OCI-LY3 (cell line): Measurements from ENCODE around the gene ADAMTS14.

ENCODE experiments used
- H2AFZ ChIP-seq: fragments of 200-600, 300-600 bp; shearing (Covaris generic); 2 replicates; pipeline ENCODE4 v1.6.0; 2014; ENCODE audit warnings: antibody characterized with exemption, low read depth, low read length
- H3K27ac ChIP-seq: fragments of 200-600, 300-600 bp; sonication (generic); 2 replicates; pipeline ENCODE4 v1.5.1; 2014; ENCODE audit warnings: mild to moderate bottlenecking, low read length, moderate library complexity, mixed read lengths
- H3K27me3 ChIP-seq: fragments of 200-600, 300-600 bp; sonication (generic); 2 replicates; pipeline ENCODE4 v1.6.1; 2014; ENCODE audit warnings: low read depth, low read length, mixed read lengths
- H3K36me3 ChIP-seq: fragments of 200-600, 300-600 bp; sonication (generic); replicated peaks from 2 replicates; pipeline ENCODE3; 2014; ENCODE audit warnings: low read depth, low read length, mixed read lengths
- H3K4me1 ChIP-seq: fragments of 300-600, 200-600 bp; sonication (generic); 2 replicates; pipeline ENCODE4 v1.6.1; 2014; ENCODE audit warnings: low read length, mixed read lengths
- H3K4me2 ChIP-seq: fragments of 200-600, 300-600 bp; sonication (generic); 2 replicates; pipeline ENCODE4 v1.6.1; 2014; ENCODE audit warnings: low read length, mixed read lengths
- H3K4me3 ChIP-seq: fragments of 300-600, 200-600 bp; sonication (generic); 2 replicates; pipeline ENCODE4 v1.5.1; 2014; ENCODE audit warnings: antibody characterized with exemption, mild to moderate bottlenecking, low read length, moderate library complexity
- H3K79me2 ChIP-seq: fragments of 300-600, 200-600 bp; shearing (Covaris generic); 2 replicates; pipeline ENCODE4 v1.6.1; 2014; ENCODE audit warnings: mild to moderate bottlenecking, low read length, mixed read lengths
- H3K9ac ChIP-seq: fragments of 300-600, 200-600 bp; shearing (Covaris generic); 2 replicates; pipeline ENCODE4 v1.6.0; 2014; ENCODE audit warnings: mild to moderate bottlenecking, low read length, moderate library complexity
- H3K9me3 ChIP-seq: fragments of 200-600, 300-600 bp; shearing (Covaris generic); 2 replicates; pipeline ENCODE4 v1.6.1; 2014; ENCODE audit warnings: low read length, mixed read lengths; ENCODE audit not compliant: insufficient read depth
- H4K20me1 ChIP-seq: fragments of 200-600, 300-600 bp; sonication (generic); 2 replicates; pipeline ENCODE4 v1.6.1; 2016; ENCODE audit warnings: low read length, mixed read lengths; ENCODE audit not compliant: insufficient read depth
- EZH2phosphoT487 ChIP-seq: fragments of 200-600 bp; shearing (Covaris generic); IDR thresholded peaks from 2 replicates; pipeline ENCODE4 v1.6.1; 2018; ENCODE audit warnings: antibody characterized with exemption, mixed run types, low read depth
- TF ChIP-seq, protein P1 (sequence below): fragments of 200-600, 300-600 bp; sonication (generic); IDR thresholded peaks from 2 replicates; pipeline ENCODE4 v1.5.1; 2014; ENCODE audit warnings: antibody characterized with exemption, low read length, low read depth

The ADAMTS14 gene

DNA sequence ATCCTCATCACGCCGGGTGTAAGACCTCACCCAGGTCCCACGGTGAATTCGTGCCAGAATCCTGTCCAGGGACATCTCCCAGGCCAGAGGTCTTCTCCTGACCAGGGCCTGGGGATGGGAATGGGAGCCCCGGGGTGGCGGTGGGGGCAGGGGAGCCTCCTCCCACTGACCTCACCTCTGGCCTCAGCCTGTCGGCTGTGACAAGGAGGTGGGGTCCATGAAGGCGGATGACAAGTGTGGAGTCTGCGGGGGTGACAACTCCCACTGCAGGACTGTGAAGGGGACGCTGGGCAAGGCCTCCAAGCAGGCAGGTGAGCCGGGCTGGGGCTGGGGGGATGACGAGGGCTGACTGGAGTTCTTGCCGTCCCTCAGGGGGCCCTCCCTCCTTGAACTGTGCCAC is 71.6 kb downstream of the ADAMTS14 start:
- Histone ChIP-seq H2AFZ (no peak overlapping the region), H3K36me3 (no peaks in the 10 kb centered on the region), H3K4me3 (no peak overlapping the region), H3K9me3 (no peaks in the 10 kb centered on the region), H3K27me3 (no peaks in the 10 kb centered on the region), H3K4me1 (peaks cover 7% of the 10 kb centered on the region), H4K20me1 (no peaks in the 10 kb centered on the region), H3K9ac (no peak overlapping the region), H3K79me2 (no peaks in the 10 kb centered on the region), H3K27ac (no peak overlapping the region), H3K4me2 (no peak overlapping the region)
- TF ChIP-seq, protein P1, sequence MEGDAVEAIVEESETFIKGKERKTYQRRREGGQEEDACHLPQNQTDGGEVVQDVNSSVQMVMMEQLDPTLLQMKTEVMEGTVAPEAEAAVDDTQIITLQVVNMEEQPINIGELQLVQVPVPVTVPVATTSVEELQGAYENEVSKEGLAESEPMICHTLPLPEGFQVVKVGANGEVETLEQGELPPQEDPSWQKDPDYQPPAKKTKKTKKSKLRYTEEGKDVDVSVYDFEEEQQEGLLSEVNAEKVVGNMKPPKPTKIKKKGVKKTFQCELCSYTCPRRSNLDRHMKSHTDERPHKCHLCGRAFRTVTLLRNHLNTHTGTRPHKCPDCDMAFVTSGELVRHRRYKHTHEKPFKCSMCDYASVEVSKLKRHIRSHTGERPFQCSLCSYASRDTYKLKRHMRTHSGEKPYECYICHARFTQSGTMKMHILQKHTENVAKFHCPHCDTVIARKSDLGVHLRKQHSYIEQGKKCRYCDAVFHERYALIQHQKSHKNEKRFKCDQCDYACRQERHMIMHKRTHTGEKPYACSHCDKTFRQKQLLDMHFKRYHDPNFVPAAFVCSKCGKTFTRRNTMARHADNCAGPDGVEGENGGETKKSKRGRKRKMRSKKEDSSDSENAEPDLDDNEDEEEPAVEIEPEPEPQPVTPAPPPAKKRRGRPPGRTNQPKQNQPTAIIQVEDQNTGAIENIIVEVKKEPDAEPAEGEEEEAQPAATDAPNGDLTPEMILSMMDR, result no peak
- TF ChIP-seq EZH2phosphoT487, result no peak

DNA sequence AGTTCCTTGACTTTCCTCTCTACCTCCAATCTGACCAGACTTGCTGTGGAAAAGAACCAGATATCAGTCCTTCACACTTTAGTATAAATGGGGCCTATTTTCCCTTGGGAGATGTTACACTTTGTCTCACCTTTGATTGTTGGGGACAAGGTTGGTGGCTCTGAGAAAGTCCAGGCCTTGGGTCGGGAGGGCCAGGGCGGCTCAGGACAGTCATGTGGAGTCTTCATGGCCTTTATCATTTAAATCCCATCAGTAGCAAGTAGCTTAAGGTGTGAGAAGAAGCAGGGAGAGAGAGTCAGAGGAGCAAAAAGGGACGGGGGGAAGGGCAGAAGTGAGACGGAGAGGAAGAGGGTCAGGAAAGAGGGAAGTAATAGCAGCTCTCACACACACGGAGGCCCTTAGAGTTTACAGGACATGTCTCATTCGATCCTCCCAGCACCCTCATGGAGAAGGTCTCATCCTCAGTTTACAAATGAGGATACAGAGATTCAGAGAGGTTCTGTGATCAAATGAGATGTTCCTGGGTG is 72.4 kb downstream of the ADAMTS14 start:
- no peak for TF ChIP-seq EZH2phosphoT487
- TF ChIP-seq, protein P1, result no peak
- Histone ChIP-seq H3K4me3 (no peak overlapping the region), H3K27me3 (no peaks in the 10 kb centered on the region), H3K9me3 (no peaks in the 10 kb centered on the region), H3K36me3 (no peaks in the 10 kb centered on the region), H2AFZ (no peak overlapping the region), H3K4me1 (peaks cover 7% of the 10 kb centered on the region), H4K20me1 (no peaks in the 10 kb centered on the region), H3K27ac (no peak overlapping the region), H3K9ac (no peak overlapping the region), H3K79me2 (no peaks in the 10 kb centered on the region), H3K4me2 (no peak overlapping the region)

DNA sequence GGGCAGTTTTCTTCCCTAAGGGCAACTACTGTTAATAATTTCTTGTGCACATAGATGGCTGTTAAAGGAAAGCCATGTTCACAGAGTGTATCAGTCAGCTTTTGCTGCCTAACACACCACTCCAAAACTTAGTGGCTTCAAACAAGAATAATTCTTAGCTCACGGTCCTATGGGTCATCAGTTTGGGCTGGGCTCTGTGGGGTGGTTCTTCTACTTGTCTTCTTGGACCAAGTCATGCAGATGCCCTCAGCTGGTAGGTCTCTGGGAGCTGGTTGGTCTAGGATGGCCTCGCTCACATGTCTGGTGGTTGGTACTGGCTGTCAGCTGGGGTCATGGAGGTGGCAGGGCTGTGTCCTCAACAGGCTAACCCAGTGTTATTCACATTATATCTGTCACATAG is 73.2 kb downstream of the ADAMTS14 start:
- no peak overlapping the region for H3K4me2 ChIP-seq
- H3K4me1 ChIP-seq, result peaks cover 7% of the 10 kb centered on the region
- H3K4me3 ChIP-seq, result no peak overlapping the region
- no peak overlapping the region for H3K9ac ChIP-seq
- no peak for TF ChIP-seq EZH2phosphoT487
- TF ChIP-seq, protein P1, result no peak
- no peak overlapping the region for H3K27ac ChIP-seq
- H4K20me1 ChIP-seq, result no peaks in the 10 kb centered on the region
- no peaks in the 10 kb centered on the region for H3K79me2 ChIP-seq
- no peaks in the 10 kb centered on the region for H3K36me3 ChIP-seq
- H3K9me3 ChIP-seq, result no peaks in the 10 kb centered on the region
- no peaks in the 10 kb centered on the region for H3K27me3 ChIP-seq
- no peak overlapping the region for H2AFZ ChIP-seq

DNA sequence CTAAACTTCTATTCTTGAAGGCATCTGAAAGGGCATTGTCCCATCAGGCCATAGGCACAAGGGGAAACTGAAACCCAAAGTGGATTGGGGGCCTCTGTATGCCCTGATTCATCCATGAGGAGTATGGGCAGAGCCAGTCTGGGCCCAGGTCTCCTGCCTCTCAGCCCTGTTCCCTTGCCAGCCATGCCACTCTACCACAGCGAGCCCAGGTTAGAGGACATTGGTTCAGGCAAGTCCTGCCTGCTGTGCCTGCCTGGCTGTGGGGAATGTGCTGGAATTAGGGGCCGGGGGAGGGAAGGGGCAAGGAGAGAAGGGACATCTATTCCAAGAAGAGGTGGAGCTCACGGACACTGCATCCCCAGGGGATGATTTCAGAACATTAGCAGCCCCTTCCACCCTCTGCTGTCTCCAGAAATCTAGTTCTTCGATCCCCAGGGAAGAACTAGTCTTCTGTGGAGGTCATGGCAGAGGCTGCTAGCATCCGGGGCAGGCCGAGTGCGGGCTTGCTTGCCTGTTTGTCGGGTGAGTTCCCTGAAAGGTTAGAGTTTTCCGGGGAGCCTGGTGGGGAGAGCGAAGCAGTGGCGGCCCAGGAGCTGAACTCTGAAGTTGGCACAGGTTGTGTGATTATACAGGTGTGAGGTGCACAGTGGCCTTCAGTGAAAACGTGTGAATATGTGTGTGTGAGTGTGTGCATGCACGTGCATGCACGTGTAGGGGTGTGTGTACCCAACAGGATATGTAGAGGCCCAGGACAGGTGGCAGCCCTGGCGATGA is 75.1 kb downstream of the ADAMTS14 start:
- no peaks in the 10 kb centered on the region for H3K36me3 ChIP-seq

More for the DNA sequence above, 75.1 kb downstream of the ADAMTS14 start:
- Histone ChIP-seq H3K4me1 (peaks cover 5% of the 10 kb centered on the region), H2AFZ (no peak overlapping the region), H3K9me3 (no peaks in the 10 kb centered on the region), H4K20me1 (no peaks in the 10 kb centered on the region), H3K4me2 (no peak overlapping the region), H3K9ac (no peak overlapping the region), H3K79me2 (no peaks in the 10 kb centered on the region), H3K27ac (no peak overlapping the region), H3K4me3 (no peak overlapping the region), H3K27me3 (no peaks in the 10 kb centered on the region)
- TF ChIP-seq, protein P1, result no peak
- no peak for TF ChIP-seq EZH2phosphoT487
